Natural killer cell (primary cell): ENCODE measurements around the gene COL1A2. TPM values are rescaled to one million over a fixed set of nuclear protein-coding genes. Genes with fewer than 3 reads are reported as not detected.

Experiments used
- ATAC-seq, 3 donors: fragments of 150-1000 bp in 2 of 3; fragments of 200-7000 bp in 1 of 3; cut with Tn5 transposase; 1 replicate in 1 of 3; 2 replicates in 2 of 3; pipeline ENCODE4 v1.10.0; 2021; ENCODE audit warnings: mild to moderate bottlenecking in 2 of 3, moderate library complexity in 2 of 3
- DNase-seq, 2 donors: peaks; one replicate each; pipeline versions ENCODE4 v3.0.0 to v3.0.0-alpha.2; 2013 to 2021; ENCODE audit warnings: mixed read lengths in 1 of 2
- H3K27ac ChIP-seq: one replicate; pipeline ENCODE4 v1.5.1; 2013; ENCODE audit warnings: mild to moderate bottlenecking, low read length
- H3K27me3 ChIP-seq: one replicate; pipeline ENCODE4 v1.6.1; 2013; ENCODE audit warnings: low read length; ENCODE audit not compliant: control insufficient read depth, insufficient read depth
- H3K36me3 ChIP-seq: one replicate; pipeline ENCODE4 v1.6.1; 2013; ENCODE audit warnings: low read length; ENCODE audit not compliant: control insufficient read depth, insufficient read depth
- H3K4me1 ChIP-seq: one replicate; pipeline ENCODE4 v1.6.1; 2013; ENCODE audit warnings: low read length; ENCODE audit not compliant: control insufficient read depth, insufficient read depth
- H3K4me3 ChIP-seq: one replicate; pipeline ENCODE4 v1.5.1; 2013; ENCODE audit warnings: low read length
- H3K9me3 ChIP-seq: one replicate; pipeline ENCODE4 v1.6.1; 2013; ENCODE audit warnings: low read length; ENCODE audit not compliant: control insufficient read depth, insufficient read depth
- H3K27ac Mint-ChIP-seq, 2 donors: one replicate each; pipeline ENCODE4 v1.8.0; 2022; ENCODE audit warnings: mild to moderate bottlenecking in 2 of 2, mixed read lengths in 2 of 2, moderate library complexity in 1 of 2
- H3K27me3 Mint-ChIP-seq, 2 donors: one replicate each; pipeline ENCODE4 v1.8.0; 2022; ENCODE audit warnings: low read depth in 2 of 2, mixed read lengths in 2 of 2
- H3K36me3 Mint-ChIP-seq: one replicate; pipeline ENCODE4 v1.8.0; 2022; ENCODE audit warnings: mixed read lengths
- H3K4me1 Mint-ChIP-seq, 2 donors: one replicate each; pipeline ENCODE4 v1.8.0; 2022; ENCODE audit warnings: mixed read lengths in 2 of 2
- H3K4me3 Mint-ChIP-seq: one replicate; pipeline ENCODE4 v1.8.0; 2022; ENCODE audit warnings: mild to moderate bottlenecking, moderate library complexity, mixed read lengths
- H3K9me3 Mint-ChIP-seq, 2 donors: one replicate each; pipeline ENCODE4 v1.8.0; 2022; ENCODE audit warnings: mixed read lengths in 2 of 2
- CTCF ChIP-seq: fragments of 200-600 bp; IDR thresholded peaks from one replicate; pipeline ENCODE4 v1.8.0; 2022; ENCODE audit warnings: antibody characterized with exemption
- WGBS: methylation state at CpG from one replicate; pipeline ENCODE4 v1.1.7; 2013; ENCODE audit warnings: missing lambda C conversion rate; ENCODE audit not compliant: insufficient coverage; 5-methylcytosine and 5-hydroxymethylcytosine counted together
- intact Hi-C: fragments of 100-400 bp; cut with micrococcal nuclease; formaldehyde crosslinking; loops from one replicate; pipeline ENCODE4 v1.14.2; 2022
- total RNA-seq, 4 donors: library from RNA; stranded (reverse); fragments of 120-200 nt in 1 of 4; gene quantifications; one replicate each; pipeline versions ENCODE4 v1.2.3 to v1.2.4, GENCODE V29; 2013 to 2022

Gene COL1A2
- total RNA-seq, 3 donors from 2014 or later (not counting 1 experiment from before 2014, with no cell fraction given): not detected

GRCh38 chr7:94429153-94429552, 34.5 kb downstream of the COL1A2 start:
- H3K27me3 Mint-ChIP-seq: peaks cover 0 to 14% of the 10 kb centered on the region in 2 donors
- H3K4me3 ChIP-seq: no peak overlapping the region
- H3K27me3 ChIP-seq: no peaks in the 10 kb centered on the region
- intact Hi-C loops: no loop called here
- H3K36me3 Mint-ChIP-seq: no peaks in the 10 kb centered on the region
- no peak overlapping the region for H3K4me3 Mint-ChIP-seq
- no peak for ATAC-seq
- no peaks in the 10 kb centered on the region for H3K4me1 Mint-ChIP-seq
- H3K27ac Mint-ChIP-seq: no peak overlapping the region
- no peak overlapping the region for H3K27ac ChIP-seq
- H3K36me3 ChIP-seq: no peaks in the 10 kb centered on the region
- H3K9me3 ChIP-seq: no peaks in the 10 kb centered on the region
- TF ChIP-seq CTCF: no peak
- DNase-seq: no peak
- no peaks in the 10 kb centered on the region for H3K9me3 Mint-ChIP-seq
- H3K4me1 ChIP-seq: no peaks in the 10 kb centered on the region
- WGBS: 100% methylated on average over 1 of the region's 1 CpG

GRCh38 chr7:94431176-94431575, 36.5 kb downstream of the COL1A2 start:
- peaks cover 5 to 26% of the 10 kb centered on the region in 2 donors for H3K27me3 Mint-ChIP-seq
- intact Hi-C loops: no loop called here
- H3K9me3 Mint-ChIP-seq: no peaks in the 10 kb centered on the region
- DNase-seq (no peak), ATAC-seq (no peak)
- H3K4me1 Mint-ChIP-seq: peaks cover 0 to 3% of the 10 kb centered on the region in 2 donors
- Histone ChIP-seq H3K27ac (no peak overlapping the region), H3K4me3 (no peak overlapping the region), H3K4me1 (no peaks in the 10 kb centered on the region), H3K9me3 (no peaks in the 10 kb centered on the region), H3K27me3 (peaks cover under 1% of the 10 kb centered on the region), H3K36me3 (no peaks in the 10 kb centered on the region)
- H3K27ac Mint-ChIP-seq: no peak overlapping the region
- no peak for TF ChIP-seq CTCF
- no peak overlapping the region for H3K4me3 Mint-ChIP-seq
- WGBS: 71% methylated on average over 1 of the region's 1 CpG
- no peaks in the 10 kb centered on the region for H3K36me3 Mint-ChIP-seq

- WGBS: 100% methylated on average over 1 of the region's 3 CpGs
- no peak for ATAC-seq
- H3K27me3 ChIP-seq: peaks cover 4% of the 10 kb centered on the region
- no peak overlapping the region for H3K4me3 ChIP-seq
- H3K27ac ChIP-seq: no peak overlapping the region
- TF ChIP-seq CTCF: no peak
- Mint-ChIP-seq H3K36me3 (no peaks in the 10 kb centered on the region), H3K27me3 (peaks cover 11 to 32% of the 10 kb centered on the region in 2 donors), H3K27ac (no peak overlapping the region), H3K4me1 (peaks cover 0 to 5% of the 10 kb centered on the region in 2 donors), H3K4me3 (no peak overlapping the region), H3K9me3 (no peaks in the 10 kb centered on the region)
- no peaks in the 10 kb centered on the region for H3K4me1 ChIP-seq
- DNase-seq: no peak
- intact Hi-C loops: no loop called here
- H3K9me3 ChIP-seq: no peaks in the 10 kb centered on the region
- H3K36me3 ChIP-seq: no peaks in the 10 kb centered on the region
Measured at GRCh38 chr7:94431619-94432280, 37.1 kb downstream of the COL1A2 start.

GRCh38 chr7:94432281-94432670, 37.6 kb downstream of the COL1A2 start:
- peaks cover 11 to 35% of the 10 kb centered on the region in 2 donors for H3K27me3 Mint-ChIP-seq
- no peaks in the 10 kb centered on the region for H3K36me3 Mint-ChIP-seq
- Histone ChIP-seq H3K36me3 (no peaks in the 10 kb centered on the region), H3K27ac (no peak overlapping the region), H3K4me1 (no peaks in the 10 kb centered on the region), H3K27me3 (peaks cover 4% of the 10 kb centered on the region), H3K4me3 (no peak overlapping the region), H3K9me3 (no peaks in the 10 kb centered on the region)
- intact Hi-C loops: no loop called here
- WGBS: 89% methylated on average over 1 of the region's 2 CpGs
- ATAC-seq (no peak), DNase-seq (no peak)
- H3K27ac Mint-ChIP-seq: no peak overlapping the region
- H3K4me1 Mint-ChIP-seq: peaks cover 0 to 5% of the 10 kb centered on the region in 2 donors
- H3K4me3 Mint-ChIP-seq: no peak overlapping the region
- no peak for TF ChIP-seq CTCF
- H3K9me3 Mint-ChIP-seq: no peaks in the 10 kb centered on the region
